K562 (cell line): ENCODE data around the gene HJV. TPM values are rescaled to one million over a fixed set of nuclear protein-coding genes. Genes with fewer than 3 reads are reported as not detected.

Source experiments
- ATAC-seq: fragments of 200-7000 bp; cut with Tn5 transposase; 3 replicates; pipeline ENCODE4 v1.9.1; 2020; ENCODE audit warnings: moderate library complexity
- BruUV-seq: library from RNA; stranded (reverse); fragments of 400-500 nt; replicated peaks from 2 replicates; lab custom pipeline; 2021; lab: Mats Ljungman, UMichigan
- CTCF ChIA-PET: fragments of 300-600 bp; formaldehyde crosslinking; extraction: SDS; loops from one replicate; lab custom pipeline; 2021; ENCODE audit warnings: low intra/inter-chr PET ratio; lab: Yijun Ruan, JAX
- POLR2A ChIA-PET: fragments of 300-600, 350-650 bp; sonication (Branson Sonifier 250); formaldehyde crosslinking; extraction: SDS; loops from one replicate; lab custom pipeline; 2021; ENCODE audit warnings: antibody characterized with exemption, inconsistent platforms; lab: Yijun Ruan, JAX
- DNase-seq, 4 experiments: peaks; one replicate each; pipeline versions ENCODE4 v3.0.0 to v3.0.0-alpha.2; 2011 to 2018; ENCODE audit warnings: low spot score in 3 of 4, mixed read lengths in 3 of 4; ENCODE audit errors: extremely low read depth in 1 of 4
- FAIRE-seq: peaks from 2 replicates; lab custom pipeline; 2011; peaks lifted over from hg19 to GRCh38; lab: Jason Lieb, UNC
- H2AFZ ChIP-seq: 2 replicates; pipeline ENCODE4 v1.6.0; 2011; ENCODE audit warnings: low read depth, low read length, control low read depth, inconsistent platforms
- H3K27ac ChIP-seq: fragments of 200-600 bp; 3 replicates; pipeline ENCODE4 v1.8.0; 2011; ENCODE audit warnings: low read depth, mild to moderate bottlenecking, control low read depth, inconsistent platforms, low read length, moderate library complexity, mixed read lengths; ENCODE audit errors: extremely low read depth
- H3K27me3 ChIP-seq, 2 experiments: fragments of 300-600 bp in 1 of 2; 2 replicates in 1 of 2; 3 replicates in 1 of 2; pipeline versions ENCODE4 v1.6.0 to v1.8.0; 2011; ENCODE audit warnings: inconsistent platforms in 2 of 2, low read length in 2 of 2, mild to moderate bottlenecking in 1 of 2, mixed read lengths in 1 of 2, moderate library complexity in 1 of 2; ENCODE audit not compliant: control insufficient read depth in 2 of 2, insufficient read depth in 2 of 2
- H3K36me3 ChIP-seq: fragments of 300-600 bp; 3 replicates; pipeline ENCODE4 v1.8.0; 2011; ENCODE audit warnings: mild to moderate bottlenecking, low read length, inconsistent platforms; ENCODE audit not compliant: control insufficient read depth, insufficient read depth
- H3K4me1 ChIP-seq, 2 experiments: fragments of 200-600 bp in 1 of 2; replicated peaks in 1 of 2; 2 replicates in 1 of 2; 3 replicates in 1 of 2; pipeline versions ENCODE4 v1.5.1 to v1.8.0; 2011; ENCODE audit warnings: inconsistent platforms in 2 of 2, low read length in 2 of 2, mild to moderate bottlenecking in 1 of 2, mixed read lengths in 1 of 2, moderate library complexity in 1 of 2; ENCODE audit not compliant: control insufficient read depth in 2 of 2, insufficient read depth in 2 of 2
- H3K4me2 ChIP-seq: 2 replicates; pipeline ENCODE4 v1.6.1; 2011; ENCODE audit warnings: low read length, control low read depth, inconsistent platforms, mixed read lengths; ENCODE audit not compliant: insufficient read depth
- H3K4me3 ChIP-seq: fragments of 200-600 bp; sonication (generic), shearing (Covaris generic); 2 replicates; pipeline ENCODE4 v1.5.1; 2016; ENCODE audit warnings: control low read depth, inconsistent platforms
- H3K79me2 ChIP-seq: fragments of 200-600 bp; 3 replicates; pipeline ENCODE4 v1.8.0; 2011; ENCODE audit warnings: low read length, inconsistent platforms; ENCODE audit not compliant: control insufficient read depth, insufficient read depth
- H3K9ac ChIP-seq, 2 experiments: 2 replicates each; pipeline versions ENCODE4 v1.6.0 to v1.6.1; 2011; ENCODE audit warnings: low read depth in 2 of 2, low read length in 2 of 2, control low read depth in 1 of 2, inconsistent platforms in 1 of 2, mild to moderate bottlenecking in 1 of 2, mixed read lengths in 1 of 2; ENCODE audit not compliant: insufficient read depth in 1 of 2
- H3K9me1 ChIP-seq: one replicate; pipeline ENCODE4 v1.6.0; 2011; ENCODE audit warnings: inconsistent platforms, mild to moderate bottlenecking, low read length, moderate library complexity; ENCODE audit not compliant: control insufficient read depth, insufficient read depth
- H3K9me3 ChIP-seq: replicated peaks from 2 replicates; pipeline ENCODE4 v1.5.1; 2011; ENCODE audit warnings: low read depth, low read length, inconsistent platforms; ENCODE audit not compliant: control insufficient read depth, insufficient read depth
- H4K20me1 ChIP-seq: replicated peaks from 2 replicates; pipeline ENCODE4 v1.6.1; 2011; ENCODE audit warnings: low read length, inconsistent platforms, mixed read lengths; ENCODE audit not compliant: control insufficient read depth, insufficient read depth
- ATF1 ChIP-seq, 2 experiments: fragments of 450-650 bp in 1 of 2; IDR thresholded peaks; 2 replicates each; pipeline ENCODE4 v1.6.1; 2016; ENCODE audit warnings: missing compliant biosample characterization in 1 of 2, missing genetic modification characterization in 1 of 2
- CHD1 ChIP-seq: fragments of 200-600 bp; sonication (generic); IDR thresholded peaks from one replicate; pipeline ENCODE4 v1.6.1; 2012; ENCODE audit warnings: mild to moderate bottlenecking, moderate library complexity, low read length, inconsistent platforms
- CREBBP ChIP-seq: IDR thresholded peaks from one replicate; pipeline ENCODE4 v1.6.1; 2012; ENCODE audit warnings: low read depth, mild to moderate bottlenecking, control low read depth, inconsistent platforms, low read length
- DIDO1 ChIP-seq: fragments of 450-650 bp; IDR thresholded peaks from 2 replicates; pipeline ENCODE4 v1.6.1; 2016; ENCODE audit warnings: low read depth, missing biosample characterization, missing genetic modification characterization
- ETV1 ChIP-seq: fragments of 450-650 bp; conservative IDR thresholded peaks from 2 replicates; pipeline ENCODE4 v1.6.1; 2016; ENCODE audit warnings: missing genetic modification characterization, control low read depth, low read depth, missing compliant biosample characterization
- GATAD2A ChIP-seq: fragments of 450-650 bp; IDR thresholded peaks from 2 replicates; pipeline ENCODE4 v1.6.1; 2017
- GATAD2B ChIP-seq: fragments of 450-650 bp; IDR thresholded peaks from 2 replicates; pipeline ENCODE4 v1.6.1; 2017; ENCODE audit warnings: mild to moderate bottlenecking, borderline replicate concordance
- HDAC1 ChIP-seq, 2 experiments: fragments of 450-650 bp; IDR thresholded peaks; 2 replicates each; pipeline ENCODE4 v1.6.1; 2016 to 2017; ENCODE audit warnings: inconsistent platforms in 1 of 2, mild to moderate bottlenecking in 1 of 2, moderate library complexity in 1 of 2
- HDAC8 ChIP-seq: fragments of 450-650 bp; IDR thresholded peaks from 2 replicates; pipeline ENCODE4 v1.6.1; 2016; ENCODE audit warnings: mild to moderate bottlenecking, missing genetic modification characterization, moderate library complexity, missing compliant biosample characterization
- KDM1A ChIP-seq, 2 experiments: fragments of 450-650 bp; IDR thresholded peaks; 2 replicates each; pipeline ENCODE4 v1.6.1; 2016; ENCODE audit warnings: mild to moderate bottlenecking in 2 of 2
- MAFF ChIP-seq: IDR thresholded peaks from 2 replicates; pipeline ENCODE4 v1.6.1; 2012; ENCODE audit warnings: low read length, improper control_type of control experiment
- MAFK ChIP-seq: IDR thresholded peaks from 2 replicates; pipeline ENCODE4 v1.6.1; 2011; ENCODE audit warnings: low read length, improper control_type of control experiment
- MXI1 ChIP-seq: IDR thresholded peaks from 2 replicates; pipeline ENCODE4 v1.6.1; 2011; ENCODE audit warnings: low read depth, mild to moderate bottlenecking, improper control_type of control experiment, low read length
- NCOA1 ChIP-seq: fragments of 450-650 bp; IDR thresholded peaks from 2 replicates; pipeline ENCODE4 v1.6.1; 2016; ENCODE audit warnings: low read depth
- NONO ChIP-seq, 2 experiments: fragments of 200-400 bp in 1 of 2; fragments of 450-650 bp in 1 of 2; formaldehyde crosslinking in 1 of 2; IDR thresholded peaks; 2 replicates each; pipeline ENCODE4 v1.6.1; 2017; ENCODE audit warnings: low read depth in 2 of 2, mild to moderate bottlenecking in 2 of 2, moderate library complexity in 2 of 2, low read length in 1 of 2
- PTRF ChIP-seq: fragments of 450-650 bp; IDR thresholded peaks from 2 replicates; pipeline ENCODE4 v1.6.1; 2016; ENCODE audit warnings: mild to moderate bottlenecking, missing genetic modification characterization, missing compliant biosample characterization
- RUNX1 ChIP-seq: sonication (generic); IDR thresholded peaks from 2 replicates; pipeline ENCODE4 v1.6.1; 2016; ENCODE audit warnings: antibody characterized with exemption, low read depth
- U2AF1 ChIP-seq: fragments of 200-400 bp; formaldehyde crosslinking; optimal IDR thresholded peaks from 2 replicates; pipeline ENCODE3; 2017; ENCODE audit warnings: mild to moderate bottlenecking, low read depth, low read length, moderate library complexity
- ZNF184 ChIP-seq: sonication (generic); formaldehyde crosslinking; IDR thresholded peaks from 2 replicates; pipeline ENCODE4 v1.5.0; 2020; ENCODE audit warnings: missing genetic modification reagents
- ZNF197 ChIP-seq: fragments of 200-800 bp; sonication (Bioruptor generic); IDR thresholded peaks from 2 replicates; pipeline ENCODE4 v1.6.1; 2016; ENCODE audit warnings: low read depth, missing genetic modification characterization, missing compliant biosample characterization
- ZNF408 ChIP-seq: fragments of 250-450 bp; sonication (Bioruptor Pico); IDR thresholded peaks from 2 replicates; pipeline ENCODE4 v1.4.0; 2020; ENCODE audit warnings: low read depth, mild to moderate bottlenecking, moderate library complexity
- WGBS: fragments of 100-300 bp; shearing (Covaris generic); methylation state at CpG from one replicate; pipeline ENCODE4 v1.1.6; 2016; ENCODE audit warnings: low coverage, mixed read lengths; ENCODE audit not compliant: insufficient coverage; ENCODE audit errors: missing lambda C conversion rate; 5-methylcytosine and 5-hydroxymethylcytosine counted together
- in situ Hi-C: fragments of 300-500 bp; cut with MboI; formaldehyde crosslinking; loops from 4 replicates; pipeline ENCODE4 v1.15.0; 2018; ENCODE audit warnings: inconsistent platforms, mixed read lengths
- intact Hi-C: fragments of 100-400 bp; cut with micrococcal nuclease; formaldehyde crosslinking; loops from 2 replicates; pipeline ENCODE4 v1.14.2; 2022
- polyA plus RNA-seq, 8 experiments: library from polyadenylated mRNA; depleted of rRNA in 4 of 8; stranded (reverse) in 5 of 8; unstranded in 3 of 8; fragments of >200 nt; fragmentation: Nextera tagmentation in 2 of 8; fragmentation: Illumina TruSeq in 1 of 8; extraction: Ambion mirVana in 2 of 8; extraction: Trizol in 1 of 8; gene quantifications; 2 replicates each; pipeline versions ENCODE4 v1.2.1 to v1.2.3, GENCODE V29; 2011 to 2014; ENCODE audit warnings: inconsistent platforms in 1 of 8, missing spikeins in 1 of 8
- total RNA-seq, 7 experiments: library from RNA; depleted of rRNA in 6 of 7; stranded (reverse); fragments of >200 nt in 6 of 7; fragmentation: Illumina TruSeq in 2 of 7; extraction: Trizol in 2 of 7; gene quantifications; 2 replicates each; pipeline versions ENCODE4 v1.2.1 to v1.2.3, GENCODE V29; 2011 to 2021; ENCODE audit warnings: low replicate concordance in 1 of 7

Gene HJV
- total and polyA plus RNA-seq, 9 of the 15 experiments (the other 6 are each of a cell fraction or from before 2014, with no cell fraction given), result 1.0 to 6.6 (median 2.4) TPM

DNA sequence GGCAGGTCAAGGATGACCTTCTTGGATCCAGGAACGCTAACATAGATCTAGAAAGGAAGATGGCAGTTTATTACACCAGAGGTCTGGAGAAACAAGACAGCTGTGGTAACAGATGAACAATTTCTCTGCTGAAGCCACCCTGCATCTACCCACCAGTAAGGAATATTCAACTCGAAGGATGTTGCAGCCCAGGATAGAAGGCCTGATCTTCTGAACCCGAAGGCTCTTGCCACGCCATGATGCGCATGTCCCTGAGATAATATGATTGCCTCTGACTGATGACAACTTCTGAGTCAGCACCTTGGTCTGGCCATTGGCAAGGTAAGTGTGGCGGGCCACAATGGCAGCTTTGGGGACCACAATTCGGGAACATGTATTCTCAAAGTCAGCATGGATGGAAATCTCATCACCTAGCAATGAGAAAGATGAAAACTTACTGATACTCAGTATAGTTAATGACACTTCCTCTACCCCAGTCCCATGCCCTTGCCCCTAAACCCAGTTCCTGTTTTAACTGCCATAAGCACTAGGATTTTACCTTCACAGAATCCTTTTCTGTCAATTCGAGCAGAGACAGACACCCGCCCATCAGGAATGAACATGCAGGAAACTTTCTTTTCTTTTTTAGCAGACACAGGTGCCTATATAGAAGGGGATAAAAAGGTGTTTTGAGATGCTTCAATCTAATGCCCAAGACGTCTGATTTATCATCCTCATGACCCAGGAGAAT is 27.0 kb downstream of the HJV start:
- Histone ChIP-seq H3K27ac (peak overlapping the region; percentile 99), H3K79me2 (peaks cover 71% of the 10 kb centered on the region), H3K4me1 (peaks cover 14 to 30% of the 10 kb centered on the region in 2 experiments; a peak in 3 of 5 replicates), H3K4me3 (peak overlapping the region; percentile 85), H3K9ac (peak overlapping the region; percentile 87 to 100), H2AFZ (no peak overlapping the region), H3K27me3 (no peaks in the 10 kb centered on the region), H3K4me2 (peak overlapping the region; percentile 97), H3K36me3 (peaks cover 44% of the 10 kb centered on the region), H3K9me1 (peaks cover 3% of the 10 kb centered on the region), H4K20me1 (peaks cover 44% of the 10 kb centered on the region), H3K9me3 (no peaks in the 10 kb centered on the region)
- 1% methylated on average over 10 of the region's 10 CpGs for WGBS
- in situ Hi-C loops (no loop called here), intact Hi-C loops (no loop called here)
- ChIA-PET CTCF (no interaction called here), POLR2A (interaction anchor here (0.7 to 14.0 kb wide), 9 partner anchors 9 to 67 kb away, joined by 3 to 320 read pairs (median 5); partner anchors contain the start of genes ANKRD34A, LIX1L, POLR3GL and RBM8A)
- peak in 2 of 4 experiments; percentile 33 to 67 for DNase-seq
- FAIRE-seq, result no peak
- ATAC-seq, result peak; percentile 3
- no TSS peak for BruUV-seq
- TF ChIP-seq CHD1 (peak; percentile 96), ZNF184 (CRISPR knock-in tag) (no peak), MAFF (peak; percentile 71), MXI1 (no peak), ETV1 (tag) (no peak), CREBBP (no peak), ZNF197 (CRISPR knock-in tag) (no peak), RUNX1 (no peak), HDAC1 (IDR thresholded peaks at IDR 0.05) (peak in 1 of 2 experiments; percentile 64; a peak in 2 of 4 replicates), PTRF (tag) (no peak), DIDO1 (tag) (no peak), ATF1 (CRISPR knock-in tag; IDR thresholded peaks at IDR 0.05) (no peak), ATF1 (tag; IDR thresholded peaks at IDR 0.05) (peak; percentile 40; the same call in 1 of the 2 replicates), HDAC8 (tag) (no peak), MAFK (peak; percentile 77), GATAD2A (0 out of 2 replicates have a peak, but pooled peaks have one; percentile 20), GATAD2B (no peak), NCOA1 (no peak), U2AF1 (no peak), KDM1A (IDR thresholded peaks at IDR 0.05) (no peak), NONO (IDR thresholded peaks at IDR 0.05; ENCODE audit: low read depth in 2 of 2, low read length in 1 of 2) (no peak), ZNF408 (CRISPR knock-in tag) (no peak)
